IPS-NIHi11 (cell line): ENCODE measurements around the gene SUN2.

ENCODE experiments used
- DNase-seq: peaks from one replicate; pipeline ENCODE4 v3.0.0; 2012; ENCODE audit warnings: mixed read lengths, low spot score

Gene SUN2

GRCh38 chr22:38696606-38697424 lies 59.0 kb downstream of the SUN2 start:
- DNase-seq, result no peak

GRCh38 chr22:38694940-38695339 lies 60.9 kb downstream of the SUN2 start:
- DNase-seq, result no peak

- DNase-seq, result no peak
Measured at GRCh38 chr22:38694049-38694448, 61.7 kb downstream of the SUN2 start.

GRCh38 chr22:38689651-38690050 lies 66.1 kb downstream of the SUN2 start:
- DNase-seq, result no peak

- DNase-seq, result no peak
Measured at GRCh38 chr22:38685761-38686160, 70.0 kb downstream of the SUN2 start.

GRCh38 chr22:38684895-38685294 lies 70.9 kb downstream of the SUN2 start:
- DNase-seq, result no peak
